ENCODE data around the gene ARMC9. TPM values are rescaled to one million over a fixed set of nuclear protein-coding genes. Genes with fewer than 3 reads are reported as not detected.

ARMC9 gene
- total and polyA plus RNA-seq, 3 donors from 2014 or later: 35.0 to 49.7 (median 47.5) TPM

DNA sequence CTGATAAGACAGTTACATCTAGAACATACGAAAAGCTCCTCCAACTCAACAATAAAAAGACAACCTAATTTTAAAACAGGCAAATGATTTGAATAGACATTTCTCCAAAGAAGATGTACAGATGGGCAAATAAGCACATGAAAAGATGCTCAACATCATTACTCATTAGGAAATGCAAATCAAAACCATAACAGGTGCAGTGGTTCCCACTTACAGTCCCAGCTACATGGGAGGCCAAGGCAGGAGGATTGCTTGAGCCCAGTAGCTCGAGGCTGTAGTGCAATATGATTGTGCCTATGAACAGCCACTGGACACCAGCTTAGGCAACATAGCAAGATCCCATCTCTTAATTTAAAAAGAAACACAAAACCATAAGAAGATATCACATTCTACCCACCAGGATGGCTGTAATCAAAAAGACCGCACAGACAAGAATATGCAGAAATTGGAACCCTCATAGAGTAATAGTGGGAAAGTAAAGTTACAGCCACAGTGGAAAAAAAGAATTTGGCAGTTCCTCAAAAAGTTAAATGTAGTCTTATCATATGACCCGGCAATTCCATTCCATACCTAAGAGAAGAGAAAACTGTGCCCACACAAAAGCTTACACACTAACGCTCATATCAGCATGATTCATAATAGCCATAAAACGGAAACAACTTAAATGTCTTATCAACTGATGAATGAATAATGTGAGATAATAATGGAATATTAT is 30.5 kb upstream of the ARMC9 start:
- Histone ChIP-seq H3K4me1 (no peaks in the 10 kb centered on the region), H3K4me3 (no peak overlapping the region), H3K27ac (no peak overlapping the region), H3K9me3 (no peaks in the 10 kb centered on the region), H3K27me3 (no peaks in the 10 kb centered on the region), H3K36me3 (ENCODE audit: low read depth, missing control alignments) (no peaks in the 10 kb centered on the region)
- 85 to 91% methylated on average over 6 of the region's 6 CpGs for WGBS, 2 donors
- DNase-seq: no peak
- TF ChIP-seq, protein P1, sequence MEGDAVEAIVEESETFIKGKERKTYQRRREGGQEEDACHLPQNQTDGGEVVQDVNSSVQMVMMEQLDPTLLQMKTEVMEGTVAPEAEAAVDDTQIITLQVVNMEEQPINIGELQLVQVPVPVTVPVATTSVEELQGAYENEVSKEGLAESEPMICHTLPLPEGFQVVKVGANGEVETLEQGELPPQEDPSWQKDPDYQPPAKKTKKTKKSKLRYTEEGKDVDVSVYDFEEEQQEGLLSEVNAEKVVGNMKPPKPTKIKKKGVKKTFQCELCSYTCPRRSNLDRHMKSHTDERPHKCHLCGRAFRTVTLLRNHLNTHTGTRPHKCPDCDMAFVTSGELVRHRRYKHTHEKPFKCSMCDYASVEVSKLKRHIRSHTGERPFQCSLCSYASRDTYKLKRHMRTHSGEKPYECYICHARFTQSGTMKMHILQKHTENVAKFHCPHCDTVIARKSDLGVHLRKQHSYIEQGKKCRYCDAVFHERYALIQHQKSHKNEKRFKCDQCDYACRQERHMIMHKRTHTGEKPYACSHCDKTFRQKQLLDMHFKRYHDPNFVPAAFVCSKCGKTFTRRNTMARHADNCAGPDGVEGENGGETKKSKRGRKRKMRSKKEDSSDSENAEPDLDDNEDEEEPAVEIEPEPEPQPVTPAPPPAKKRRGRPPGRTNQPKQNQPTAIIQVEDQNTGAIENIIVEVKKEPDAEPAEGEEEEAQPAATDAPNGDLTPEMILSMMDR (IDR thresholded peaks at IDR 0.05): no peak
- TF ChIP-seq POLR2A (IDR thresholded peaks at IDR 0.05): no peak
- intact Hi-C loops (cut with DNase I; ENCODE audit: low total_unique reads): no loop called here

DNA sequence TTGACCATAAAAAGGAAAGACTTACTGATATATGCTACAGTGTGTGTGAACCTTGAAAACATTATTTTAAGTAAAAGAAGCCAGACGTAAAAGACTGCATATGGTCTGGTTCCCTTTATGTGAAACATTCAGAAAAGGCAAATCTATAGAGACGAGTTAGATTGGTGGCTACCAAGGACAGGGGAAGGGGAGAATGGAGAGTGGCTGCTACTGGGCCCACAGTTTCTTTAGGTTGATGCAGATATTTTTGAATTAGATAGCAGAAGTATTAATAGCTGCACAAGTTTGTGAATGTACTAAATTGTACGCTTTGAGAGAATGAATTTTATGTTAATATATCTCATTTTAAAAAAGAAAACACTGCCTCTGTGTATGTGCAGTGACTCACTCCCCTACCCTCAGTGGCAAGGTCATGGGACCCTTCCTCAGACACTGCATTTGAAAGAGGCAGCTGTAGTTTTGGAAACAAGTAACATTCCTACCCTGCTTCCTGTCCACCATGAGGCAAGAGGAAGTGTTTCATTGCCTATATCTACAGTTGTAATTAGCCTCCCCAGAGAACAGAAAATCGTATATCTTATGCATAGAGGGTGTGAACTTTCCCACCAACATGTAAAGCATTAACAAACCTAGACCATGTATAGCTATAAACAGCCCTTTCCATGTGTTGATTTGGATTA is 29.8 kb upstream of the ARMC9 start:
- Histone ChIP-seq H3K36me3 (ENCODE audit: low read depth, missing control alignments) (no peaks in the 10 kb centered on the region), H3K9me3 (no peaks in the 10 kb centered on the region), H3K27me3 (no peaks in the 10 kb centered on the region), H3K27ac (no peak overlapping the region), H3K4me3 (no peak overlapping the region), H3K4me1 (no peaks in the 10 kb centered on the region)
- WGBS, 2 donors: 89 to 90% methylated on average over 4 of the region's 4 CpGs
- intact Hi-C loops (cut with DNase I; ENCODE audit: low total_unique reads): no loop called here
- TF ChIP-seq POLR2A (IDR thresholded peaks at IDR 0.05): no peak
- TF ChIP-seq, protein P1 (IDR thresholded peaks at IDR 0.05): no peak
- DNase-seq: no peak

DNA sequence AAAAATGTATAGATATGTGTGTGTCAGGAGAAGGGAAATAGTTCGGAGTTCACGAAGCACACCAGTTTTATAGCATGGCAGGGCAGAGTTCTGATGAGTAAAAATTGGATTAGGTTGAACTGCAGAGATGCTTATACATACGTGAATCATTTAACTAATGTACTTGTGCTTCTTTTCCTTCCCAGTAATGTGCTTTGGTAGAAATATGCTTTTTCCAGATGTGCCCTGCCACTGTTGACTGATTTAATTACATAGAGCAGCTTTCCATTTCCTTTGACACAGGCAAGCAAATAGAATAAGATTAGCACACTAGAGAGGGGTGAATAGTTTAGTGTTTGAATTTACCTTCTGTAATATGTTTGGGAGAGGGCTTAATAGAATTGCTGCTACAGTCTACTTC is 28.9 kb upstream of the ARMC9 start:
- Histone ChIP-seq H3K4me1 (no peaks in the 10 kb centered on the region), H3K27ac (no peak overlapping the region), H3K27me3 (no peaks in the 10 kb centered on the region), H3K4me3 (no peak overlapping the region), H3K36me3 (ENCODE audit: low read depth, missing control alignments) (no peaks in the 10 kb centered on the region), H3K9me3 (no peaks in the 10 kb centered on the region)
- TF ChIP-seq, protein P1 (IDR thresholded peaks at IDR 0.05): no peak
- TF ChIP-seq POLR2A (IDR thresholded peaks at IDR 0.05): no peak
- intact Hi-C loops (cut with DNase I; ENCODE audit: low total_unique reads): no loop called here
- no peak for DNase-seq
- 79 to 86% methylated on average over 3 of the region's 3 CpGs for WGBS, 2 donors

DNA sequence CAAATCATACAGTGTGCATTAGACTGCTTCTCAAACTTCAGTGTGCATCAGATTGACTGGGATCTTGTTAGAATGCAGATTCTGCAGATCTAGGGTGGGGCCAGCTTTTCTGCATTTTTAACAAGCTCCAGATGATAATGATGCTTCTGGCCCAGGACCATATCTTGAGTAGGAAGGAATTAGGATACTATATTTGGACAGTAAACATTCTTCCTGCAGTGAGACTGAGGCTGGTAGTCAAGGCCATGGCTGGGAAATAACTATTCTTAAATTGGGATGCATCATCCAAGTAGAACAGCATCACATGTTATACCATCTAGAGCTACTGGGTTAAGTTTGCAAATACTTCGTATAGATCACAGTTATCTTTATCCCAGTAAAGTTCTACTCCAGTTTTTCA is 28.4 kb upstream of the ARMC9 start:
- whole genome bisulfite sequencing, 2 donors: 68 to 74% methylated on average over 1 of the region's 1 CpG
- no peak for DNase-seq
- no peak overlapping the region for H3K27ac ChIP-seq
- H3K4me3 ChIP-seq: no peak overlapping the region
- TF ChIP-seq, protein P1 (IDR thresholded peaks at IDR 0.05): no peak
- TF ChIP-seq POLR2A (IDR thresholded peaks at IDR 0.05): no peak
- intact Hi-C loops (cut with DNase I; ENCODE audit: low total_unique reads): no loop called here
- no peaks in the 10 kb centered on the region for H3K4me1 ChIP-seq
- H3K36me3 ChIP-seq (ENCODE audit: low read depth, missing control alignments): no peaks in the 10 kb centered on the region
- H3K9me3 ChIP-seq: no peaks in the 10 kb centered on the region
- no peaks in the 10 kb centered on the region for H3K27me3 ChIP-seq

Data from testis (tissue), 3 donors.